AG04450 (cell line): ENCODE data around the gene MACROD2. TPM values are rescaled to one million over a fixed set of nuclear protein-coding genes. Genes with fewer than 3 reads are reported as not detected.

Source experiments
- CTCF ChIA-PET: fragments of 300-600, 350-600 bp; formaldehyde crosslinking; extraction: SDS; loops from one replicate; lab custom pipeline; 2022; ENCODE audit warnings: antibody characterized with exemption, inconsistent platforms; lab: Charles Lee
- POLR2A ChIA-PET: fragments of 350-600 bp; formaldehyde crosslinking; extraction: SDS; loops from one replicate; lab custom pipeline; 2021; ENCODE audit warnings: antibody characterized with exemption, inconsistent platforms; lab: Yijun Ruan, JAX
- DNase-seq: peaks from one replicate; pipeline ENCODE4 v3.0.0-alpha.2; 2011; ENCODE audit warnings: low read depth, low spot score
- H3K27ac ChIP-seq: one replicate; pipeline ENCODE4 v1.5.1; 2012; ENCODE audit warnings: low read depth, low read length, control low read depth
- H3K27me3 ChIP-seq: one replicate; pipeline ENCODE4 v1.6.0; 2012; ENCODE audit warnings: low read length; ENCODE audit not compliant: control insufficient read depth, insufficient read depth
- H3K4me3 ChIP-seq: 2 replicates; pipeline ENCODE4 v1.5.1; 2011; ENCODE audit warnings: mild to moderate bottlenecking, low read depth, low read length, control low read depth
- H3K9me3 ChIP-seq: 2 replicates; pipeline ENCODE4 v1.5.1; 2012; ENCODE audit warnings: low read length; ENCODE audit not compliant: control insufficient read depth, insufficient read depth
- CTCF ChIP-seq: IDR thresholded peaks from 2 replicates; pipeline ENCODE4 v1.5.1; 2011; ENCODE audit warnings: low read depth, low read length, control low read depth, inconsistent platforms
- polyA plus RNA-seq: library from polyadenylated mRNA; depleted of rRNA; stranded (reverse); fragments of >200 nt; gene quantifications from 2 replicates; pipeline ENCODE4 v1.2.3, GENCODE V29; 2011

MACROD2 gene
- polyA plus RNA-seq, 1 experiment, result 0.02 TPM

DNA sequence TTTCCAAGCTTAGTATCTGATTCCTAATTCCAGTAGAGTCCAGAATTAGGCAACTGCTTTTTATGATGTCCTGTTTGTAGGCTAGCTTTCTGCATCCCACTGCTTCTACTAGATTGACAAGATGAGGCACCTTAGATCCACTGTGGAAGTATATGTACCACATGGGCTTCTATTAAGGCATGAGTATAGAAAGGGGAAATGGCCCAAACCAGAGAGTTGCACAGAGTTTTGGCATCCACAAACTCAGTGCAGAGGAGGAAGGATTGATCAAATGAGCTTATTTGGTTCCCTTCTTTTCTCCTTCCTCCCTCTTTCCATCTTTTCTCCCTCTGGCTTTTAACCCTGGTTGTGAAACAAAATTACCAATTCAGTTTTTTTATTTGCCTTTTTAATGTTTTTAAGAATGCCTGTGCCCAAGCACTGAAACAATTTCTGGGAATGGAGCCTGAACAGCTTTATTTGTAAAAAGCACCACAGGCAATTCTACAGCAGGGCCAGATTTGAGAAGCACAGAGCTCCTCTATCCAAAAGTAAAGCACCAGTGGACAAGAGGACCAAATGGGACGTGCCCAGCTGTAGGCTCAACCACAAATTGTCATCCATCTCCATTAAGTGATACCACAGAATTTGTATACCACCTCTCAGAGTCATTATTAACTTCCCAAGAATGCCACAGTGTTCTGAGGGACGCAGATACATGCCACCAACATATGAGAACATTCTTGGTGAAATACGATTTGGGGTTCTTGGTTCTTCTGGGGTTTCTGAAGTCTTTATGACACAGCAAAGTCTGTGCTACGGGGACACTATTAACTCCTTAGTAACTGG is 1608.9 kb downstream of the MACROD2 start:
- no peak overlapping the region for H3K4me3 ChIP-seq
- no peak for DNase-seq
- CTCF ChIA-PET, result no interaction called here

DNA sequence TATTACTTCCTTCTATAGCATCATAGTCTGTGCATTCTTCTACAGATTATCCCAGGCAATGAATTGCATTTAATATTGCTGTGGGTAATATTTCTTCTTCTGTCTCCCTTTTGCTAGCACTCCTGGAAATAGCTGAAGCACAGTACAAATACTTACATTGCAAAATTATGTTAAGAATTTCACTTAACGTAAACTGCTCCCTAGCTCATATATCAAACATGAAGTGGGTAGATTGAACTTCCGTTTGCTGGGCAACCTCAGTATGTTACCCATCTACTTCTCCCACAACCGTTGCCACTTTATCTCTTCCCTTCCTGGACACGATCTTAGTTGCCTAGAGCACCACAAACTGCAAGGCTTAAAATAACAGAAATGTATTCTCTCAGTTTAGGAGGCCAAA is 1614.6 kb downstream of the MACROD2 start:
- Histone ChIP-seq H3K9me3 (no peaks in the 10 kb centered on the region), H3K27ac (no peak overlapping the region), H3K27me3 (no peaks in the 10 kb centered on the region), H3K4me3 (no peak overlapping the region)
- TF ChIP-seq CTCF, result no peak
- no peak for DNase-seq
- POLR2A ChIA-PET, result no interaction called here
- CTCF ChIA-PET, result no interaction called here

More for the DNA sequence above, 1608.9 kb downstream of the MACROD2 start:
- TF ChIP-seq CTCF, result no peak
- POLR2A ChIA-PET, result no interaction called here
- H3K27me3 ChIP-seq, result no peaks in the 10 kb centered on the region
- H3K27ac ChIP-seq, result no peak overlapping the region
- H3K9me3 ChIP-seq, result no peaks in the 10 kb centered on the region

DNA sequence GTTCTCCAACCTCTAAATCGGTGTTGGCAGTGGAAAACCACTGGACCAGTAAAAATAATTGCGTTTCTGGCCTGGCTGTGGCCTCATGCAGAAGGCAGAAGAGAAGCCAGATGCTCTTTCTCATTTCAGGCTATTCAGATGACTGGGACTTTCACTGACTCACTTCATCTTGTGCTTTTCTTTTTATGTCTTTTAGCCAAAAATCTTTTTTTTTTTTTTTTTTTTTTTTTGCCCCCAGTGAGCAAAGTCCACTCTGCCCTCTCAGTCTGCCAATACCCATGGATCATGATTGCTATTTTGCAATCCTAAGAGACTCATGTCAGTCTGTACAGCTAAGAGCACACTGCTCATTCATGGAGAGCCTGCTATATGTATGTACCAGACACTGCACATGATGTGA is 1615.5 kb downstream of the MACROD2 start:
- CTCF ChIA-PET, result no interaction called here
- POLR2A ChIA-PET, result no interaction called here
- no peak for TF ChIP-seq CTCF
- H3K9me3 ChIP-seq, result no peaks in the 10 kb centered on the region
- no peak overlapping the region for H3K27ac ChIP-seq
- DNase-seq, result no peak
- H3K27me3 ChIP-seq, result no peaks in the 10 kb centered on the region
- no peak overlapping the region for H3K4me3 ChIP-seq

DNA sequence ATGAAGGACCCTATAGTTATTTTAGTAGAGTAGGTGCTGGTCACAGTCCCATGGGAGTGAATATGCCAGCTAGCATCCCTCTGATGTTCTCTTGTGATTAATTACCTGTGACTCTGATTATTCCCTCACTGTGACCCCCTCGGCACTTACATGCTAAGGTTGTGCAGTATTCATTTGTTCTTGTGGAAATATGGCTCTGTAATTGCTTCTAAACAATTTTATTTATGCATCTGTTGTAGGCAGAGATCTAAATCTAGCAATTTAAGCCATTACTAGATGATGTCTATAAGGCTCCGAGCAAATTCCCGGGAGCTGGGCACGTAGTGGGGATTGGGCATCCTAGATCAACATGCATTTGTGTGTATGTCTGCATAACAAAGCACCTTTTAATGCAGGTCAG is 1616.2 kb downstream of the MACROD2 start:
- TF ChIP-seq CTCF, result no peak
- no peak for DNase-seq
- no peak overlapping the region for H3K27ac ChIP-seq
- ChIA-PET CTCF (no interaction called here), POLR2A (no interaction called here)
- H3K4me3 ChIP-seq, result no peak overlapping the region
- H3K9me3 ChIP-seq, result no peaks in the 10 kb centered on the region
- no peaks in the 10 kb centered on the region for H3K27me3 ChIP-seq

- no peak for TF ChIP-seq CTCF
- DNase-seq, result no peak
- no peaks in the 10 kb centered on the region for H3K9me3 ChIP-seq
- no peak overlapping the region for H3K27ac ChIP-seq
- ChIA-PET CTCF (interaction anchor here (0.7 kb wide), 1 partner anchor 13 kb away, joined by 4 read pairs; no protein-coding TSS in a partner anchor), POLR2A (no interaction called here)
- no peak overlapping the region for H3K4me3 ChIP-seq
- H3K27me3 ChIP-seq, result no peaks in the 10 kb centered on the region
Measured at GRCh38 chr20:15612198-15612597, 1616.9 kb downstream of the MACROD2 start.
